DOHH2 (cell line): ENCODE results near the gene MEIS2.

Source experiments
- H3F3A ChIP-seq: fragments of 200-600 bp; sonication (generic), shearing (Covaris generic); 2 replicates; pipeline ENCODE4 v1.6.0; 2016; ENCODE audit warnings: antibody characterized with exemption, mild to moderate bottlenecking; ENCODE audit not compliant: control insufficient read depth, insufficient read depth
- H3K27ac ChIP-seq: fragments of 200-600 bp; sonication (generic); 2 replicates; pipeline ENCODE4 v1.5.1; 2014; ENCODE audit warnings: low read depth, mild to moderate bottlenecking, low read length, moderate library complexity
- H3K27me3 ChIP-seq: fragments of 200-600 bp; sonication (generic); 2 replicates; pipeline ENCODE4 v1.6.1; 2014; ENCODE audit warnings: mild to moderate bottlenecking, low read length, mixed read lengths; ENCODE audit not compliant: control insufficient read depth
- H3K36me3 ChIP-seq: fragments of 200-600 bp; sonication (generic); 2 replicates; pipeline ENCODE4 v1.6.1; 2014; ENCODE audit warnings: mild to moderate bottlenecking, low read length, moderate library complexity, mixed read lengths; ENCODE audit not compliant: control insufficient read depth
- H3K4me1 ChIP-seq: fragments of 200-600 bp; sonication (generic); 2 replicates; pipeline ENCODE4 v1.6.1; 2014; ENCODE audit warnings: mild to moderate bottlenecking, low read length, mixed read lengths; ENCODE audit not compliant: control insufficient read depth
- H3K4me2 ChIP-seq: fragments of 200-600 bp; sonication (generic); 2 replicates; pipeline ENCODE4 v1.6.0; 2014; ENCODE audit warnings: mild to moderate bottlenecking, low read length, moderate library complexity
- H3K4me3 ChIP-seq: fragments of 200-600 bp; sonication (generic); 2 replicates; pipeline ENCODE4 v1.5.1; 2014; ENCODE audit warnings: mild to moderate bottlenecking, low read length, mixed read lengths
- H3K79me2 ChIP-seq: fragments of 200-600 bp; sonication (generic); 2 replicates; pipeline ENCODE4 v1.6.1; 2014; ENCODE audit warnings: mild to moderate bottlenecking, low read length, mixed read lengths; ENCODE audit not compliant: control insufficient read depth
- H3K9me2 ChIP-seq: fragments of 200-600 bp; sonication (generic); replicated peaks from 2 replicates; pipeline ENCODE4 v1.6.1; 2014; ENCODE audit warnings: mild to moderate bottlenecking, low read length, mixed read lengths; ENCODE audit not compliant: control insufficient read depth
- H3K9me3 ChIP-seq: fragments of 200-600 bp; sonication (generic); 2 replicates; pipeline ENCODE4 v1.6.1; 2014; ENCODE audit warnings: antibody characterized with exemption, low read length, mixed read lengths; ENCODE audit not compliant: control insufficient read depth, insufficient read depth
- H4K20me1 ChIP-seq: fragments of 200-600 bp; sonication (generic); 2 replicates; pipeline ENCODE4 v1.6.0; 2014; ENCODE audit warnings: low read depth, mild to moderate bottlenecking, antibody characterized with exemption, low read length, moderate library complexity; ENCODE audit not compliant: control insufficient read depth, insufficient read depth
- CTCF ChIP-seq: fragments of 200-600 bp; sonication (generic); IDR thresholded peaks from one replicate; pipeline ENCODE4 v1.5.1; 2014; ENCODE audit warnings: antibody characterized with exemption, mild to moderate bottlenecking, low read depth, low read length; ENCODE audit not compliant: poor library complexity, severe bottlenecking
- EZH2phosphoT487 ChIP-seq: fragments of 200-600 bp; sonication (generic); IDR thresholded peaks from 2 replicates; pipeline ENCODE4 v1.6.1; 2017; ENCODE audit warnings: borderline replicate concordance, mild to moderate bottlenecking, antibody characterized with exemption, low read length, moderate library complexity, mixed read lengths

MEIS2 gene

GRCh38 chr15:36901012-36901411 is 199.3 kb downstream of the MEIS2 start:
- H3K4me2 ChIP-seq, result no peak overlapping the region
- peaks cover 2% of the 10 kb centered on the region for H3K36me3 ChIP-seq
- no peaks in the 10 kb centered on the region for H4K20me1 ChIP-seq
- TF ChIP-seq EZH2phosphoT487, result no peak
- no peak for TF ChIP-seq CTCF
- H3F3A ChIP-seq, result no peaks in the 10 kb centered on the region
- H3K27me3 ChIP-seq, result no peaks in the 10 kb centered on the region
- no peaks in the 10 kb centered on the region for H3K9me2 ChIP-seq
- H3K9me3 ChIP-seq, result no peaks in the 10 kb centered on the region
- no peak overlapping the region for H3K4me3 ChIP-seq
- no peaks in the 10 kb centered on the region for H3K4me1 ChIP-seq
- no peaks in the 10 kb centered on the region for H3K79me2 ChIP-seq
- no peak overlapping the region for H3K27ac ChIP-seq

- no peak overlapping the region for H3K27ac ChIP-seq
These were observed 200.7 kb downstream of the MEIS2 start for GRCh38 chr15:36899696-36900095.

GRCh38 chr15:36898536-36899126 is 201.7 kb downstream of the MEIS2 start:
- no peak overlapping the region for H3K27ac ChIP-seq
- no peaks in the 10 kb centered on the region for H3K27me3 ChIP-seq
- no peaks in the 10 kb centered on the region for H4K20me1 ChIP-seq
- H3F3A ChIP-seq, result no peaks in the 10 kb centered on the region
- TF ChIP-seq EZH2phosphoT487, result no peak
- no peak for TF ChIP-seq CTCF
- H3K4me3 ChIP-seq, result no peak overlapping the region
- H3K9me3 ChIP-seq, result no peaks in the 10 kb centered on the region
- H3K36me3 ChIP-seq, result peaks cover 21% of the 10 kb centered on the region
- H3K79me2 ChIP-seq, result no peaks in the 10 kb centered on the region
- no peak overlapping the region for H3K4me2 ChIP-seq
- no peaks in the 10 kb centered on the region for H3K4me1 ChIP-seq
- no peaks in the 10 kb centered on the region for H3K9me2 ChIP-seq

More at GRCh38 chr15:36899696-36900095, 200.7 kb downstream of the MEIS2 start:
- Histone ChIP-seq H3K4me2 (no peak overlapping the region), H3K9me2 (no peaks in the 10 kb centered on the region), H3K9me3 (no peaks in the 10 kb centered on the region), H3K4me1 (no peaks in the 10 kb centered on the region), H3K79me2 (no peaks in the 10 kb centered on the region), H3K36me3 (peaks cover 10% of the 10 kb centered on the region), H3F3A (no peaks in the 10 kb centered on the region), H3K4me3 (no peak overlapping the region), H3K27me3 (no peaks in the 10 kb centered on the region), H4K20me1 (no peaks in the 10 kb centered on the region)
- TF ChIP-seq CTCF, result no peak
- no peak for TF ChIP-seq EZH2phosphoT487

GRCh38 chr15:36897834-36898233 is 202.5 kb downstream of the MEIS2 start:
- Histone ChIP-seq H3K9me2 (no peaks in the 10 kb centered on the region), H4K20me1 (no peaks in the 10 kb centered on the region), H3K9me3 (no peaks in the 10 kb centered on the region), H3K27me3 (no peaks in the 10 kb centered on the region), H3K79me2 (no peaks in the 10 kb centered on the region), H3K36me3 (peaks cover 29% of the 10 kb centered on the region), H3K27ac (no peak overlapping the region), H3F3A (no peaks in the 10 kb centered on the region), H3K4me1 (no peaks in the 10 kb centered on the region), H3K4me2 (no peak overlapping the region), H3K4me3 (no peak overlapping the region)
- TF ChIP-seq CTCF (no peak), EZH2phosphoT487 (no peak)
